Head of caudate nucleus (tissue), 42 donors: ENCODE results near the gene RBKS.

Experiments
- DNase-seq, 42 donors: peaks; one replicate each; pipeline versions ENCODE4 v3.0.0 to v3.0.0-alpha.2; 2020 to 2021; ENCODE audit warnings: mixed read lengths in 7 of 42
- intact Hi-C: fragments of 100-400 bp; cut with DNase I; formaldehyde crosslinking; loops from one replicate; pipeline ENCODE4 v1.15.0; 2022

The RBKS gene

DNA sequence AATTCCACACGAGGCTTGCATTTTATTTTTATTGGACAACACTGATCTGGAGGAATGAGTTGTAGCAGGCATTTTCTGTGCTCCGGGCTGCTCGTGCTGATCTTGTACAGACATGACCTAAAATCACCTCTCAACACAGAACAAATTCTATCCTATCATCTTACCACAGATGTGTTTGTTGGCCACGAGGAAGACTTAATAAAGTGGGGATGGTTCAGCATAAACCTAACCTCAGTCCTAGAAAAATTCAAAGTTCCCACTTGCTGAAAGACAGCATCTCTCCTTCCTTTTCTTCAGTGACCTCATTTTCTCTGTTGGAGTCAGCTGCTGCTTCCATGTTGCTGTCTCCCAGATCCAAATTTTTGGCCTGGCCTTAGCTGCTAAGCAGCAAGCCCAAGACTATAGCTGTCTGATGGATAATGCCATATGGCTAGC lies 45.3 kb downstream of the RBKS start:
- DNase-seq: no peak
- intact Hi-C loops: no loop called here

DNA sequence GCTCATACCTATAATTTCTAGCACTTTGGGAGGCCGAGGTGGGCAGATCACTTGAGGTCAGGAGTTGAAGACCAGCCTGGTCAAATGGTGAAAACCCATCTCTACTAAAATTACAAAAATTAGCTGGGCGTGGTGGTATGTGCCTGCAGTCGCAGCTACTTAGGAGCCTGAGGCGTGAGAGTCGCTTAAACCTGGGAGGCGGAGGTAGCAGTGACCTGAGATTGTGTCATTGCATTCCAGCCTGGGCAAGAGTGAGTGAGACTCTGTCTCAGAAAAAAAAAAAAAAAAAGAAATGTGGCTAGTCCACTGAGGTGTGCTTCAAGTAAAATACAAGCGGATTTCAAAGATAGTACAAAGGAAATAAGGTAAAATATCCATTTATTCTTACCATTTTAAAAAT lies 46.2 kb downstream of the RBKS start:
- DNase-seq: no peak
- intact Hi-C loops: no loop called here

GRCh38 chr2:27842894-27843293 lies 47.3 kb downstream of the RBKS start:
- intact Hi-C loops: no loop called here
- DNase-seq: no peak

GRCh38 chr2:27839022-27839618 lies 51.1 kb downstream of the RBKS start:
- no peak for DNase-seq
- intact Hi-C loops: no loop called here

DNA sequence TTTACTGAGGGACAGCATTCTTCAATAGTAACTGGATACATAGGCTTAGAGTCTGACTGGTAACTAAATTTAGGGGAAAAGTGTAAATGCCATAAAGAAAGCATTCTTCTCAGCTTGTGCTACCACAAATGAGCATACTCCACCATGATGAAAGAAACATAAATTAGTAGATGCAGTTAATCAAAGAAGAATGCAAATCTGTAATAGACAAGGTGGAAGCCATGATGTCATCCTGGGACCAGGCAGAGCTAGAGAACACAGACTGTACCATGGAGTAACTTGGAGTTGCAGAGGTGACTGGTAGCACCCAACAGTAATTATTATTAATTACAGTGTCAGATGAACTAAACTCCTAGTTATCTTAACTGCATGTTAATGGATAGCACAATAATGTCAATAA lies 51.7 kb downstream of the RBKS start:
- DNase-seq: no peak
- intact Hi-C loops: no loop called here

DNA sequence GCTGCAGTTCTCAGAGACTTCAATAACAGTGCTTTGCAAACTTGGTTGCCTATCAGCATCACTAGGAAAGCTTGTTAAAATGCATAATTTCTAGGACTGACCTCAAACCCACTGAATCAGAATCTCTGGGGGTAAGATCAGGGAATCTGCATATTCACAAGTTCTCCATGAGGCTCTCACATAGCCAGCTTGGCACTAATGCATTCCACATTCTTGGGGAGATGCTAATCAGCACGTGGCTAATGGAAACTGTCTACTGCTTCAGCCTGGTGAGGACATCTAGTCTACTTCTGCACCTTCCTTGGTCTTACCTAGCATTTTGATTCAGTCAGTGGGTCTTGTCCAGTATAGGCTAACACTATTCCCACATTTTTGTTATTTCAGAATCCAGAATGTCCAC lies 56.3 kb downstream of the RBKS start:
- intact Hi-C loops: no loop called here
- no peak for DNase-seq

DNA sequence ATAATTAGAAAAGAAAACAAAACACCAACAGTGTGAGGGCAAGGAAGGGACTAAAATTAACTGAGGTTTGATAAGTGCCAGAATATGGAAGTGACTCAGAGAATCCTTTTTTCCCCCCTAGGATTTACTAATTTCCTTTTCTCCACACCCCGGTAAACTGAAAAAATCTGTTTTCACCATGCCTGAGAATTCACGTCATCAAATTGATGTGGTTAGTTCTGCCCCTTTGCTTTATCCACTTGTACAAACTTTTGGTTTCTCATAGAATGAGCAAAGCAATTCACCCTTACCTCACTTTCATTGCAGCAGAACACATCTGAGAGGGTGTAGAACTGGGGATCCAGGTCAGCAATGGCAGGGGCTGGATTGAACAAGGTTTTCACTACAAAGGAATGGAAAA lies 57.8 kb downstream of the RBKS start:
- DNase-seq: no peak
- intact Hi-C loops: no loop called here

GRCh38 chr2:27831279-27832050 lies 58.7 kb downstream of the RBKS start:
- intact Hi-C loops: no loop called here
- no peak for DNase-seq

DNA sequence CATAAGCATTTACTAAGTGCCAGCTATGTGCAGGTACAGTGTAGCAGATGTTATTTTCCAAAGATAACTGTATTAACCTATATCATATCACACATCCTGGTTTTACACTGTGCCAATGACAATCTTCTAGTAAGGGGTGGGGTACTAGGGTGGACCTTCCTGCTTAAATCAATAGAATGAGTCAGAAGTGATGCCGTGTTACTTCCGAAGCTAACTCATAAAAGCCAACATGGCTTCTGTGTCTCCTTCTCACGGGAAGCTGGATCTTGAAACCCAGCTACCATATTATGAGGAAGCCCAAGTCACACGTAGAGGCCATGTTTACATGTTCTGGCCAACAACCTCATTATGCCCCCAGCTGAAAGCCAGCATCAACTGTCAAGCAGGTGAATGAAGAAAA lies 59.5 kb downstream of the RBKS start:
- intact Hi-C loops: no loop called here

GRCh38 chr2:27829791-27830190 lies 60.4 kb downstream of the RBKS start:
- intact Hi-C loops: no loop called here
- DNase-seq: no peak

More for the DNA sequence above, 59.5 kb downstream of the RBKS start:
- no peak for DNase-seq

DNA sequence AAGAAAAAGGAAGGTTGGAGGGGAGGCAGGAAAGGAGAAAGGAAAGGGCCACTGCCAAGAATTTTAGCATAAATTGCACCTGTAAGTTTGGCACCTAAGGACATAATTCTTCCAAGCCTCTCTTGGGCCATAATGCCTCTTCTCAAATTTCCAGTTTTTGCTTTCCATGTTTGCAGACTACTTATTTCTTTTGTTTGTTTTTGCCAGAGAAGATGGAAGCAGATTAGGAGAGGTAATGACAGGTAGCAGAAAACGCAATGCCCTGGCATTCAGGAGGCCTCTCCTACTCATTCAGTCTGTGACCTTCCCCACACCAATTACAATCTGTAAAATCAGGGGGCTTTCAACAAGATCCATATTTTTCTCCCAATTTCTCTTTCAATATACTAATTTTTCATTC lies 61.9 kb downstream of the RBKS start:
- intact Hi-C loops: no loop called here
- DNase-seq: no peak

GRCh38 chr2:27824401-27824800 lies 65.8 kb downstream of the RBKS start:
- DNase-seq: no peak
- intact Hi-C loops: no loop called here

DNA sequence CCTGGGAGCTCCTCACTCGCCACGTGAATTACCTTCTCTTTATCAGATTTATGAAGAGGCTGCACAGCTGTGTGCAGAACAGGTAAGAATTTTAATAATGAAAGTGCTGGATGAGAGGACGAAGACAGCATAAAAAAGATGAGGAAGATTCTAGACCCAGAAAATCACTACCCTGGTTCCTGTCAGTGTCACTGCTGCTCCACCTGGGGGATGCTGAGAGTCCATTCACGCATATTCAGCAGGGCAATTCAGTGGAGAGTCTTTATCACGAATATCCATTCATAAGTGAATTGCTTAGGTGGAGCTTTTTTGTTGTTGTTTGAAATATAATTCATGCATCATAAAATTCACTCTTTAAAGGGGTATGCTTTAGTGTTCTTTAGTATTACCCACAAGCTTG lies 66.6 kb downstream of the RBKS start:
- intact Hi-C loops: no loop called here

GRCh38 chr2:27823135-27823534 lies 67.1 kb downstream of the RBKS start:
- intact Hi-C loops: no loop called here
- peak in 4 of 42 donors; percentile 6 to 29 (median 18) for DNase-seq

More for the DNA sequence above, 66.6 kb downstream of the RBKS start:
- peak in 6 of 42 donors; percentile 12 to 41 (median 24) for DNase-seq

DNA sequence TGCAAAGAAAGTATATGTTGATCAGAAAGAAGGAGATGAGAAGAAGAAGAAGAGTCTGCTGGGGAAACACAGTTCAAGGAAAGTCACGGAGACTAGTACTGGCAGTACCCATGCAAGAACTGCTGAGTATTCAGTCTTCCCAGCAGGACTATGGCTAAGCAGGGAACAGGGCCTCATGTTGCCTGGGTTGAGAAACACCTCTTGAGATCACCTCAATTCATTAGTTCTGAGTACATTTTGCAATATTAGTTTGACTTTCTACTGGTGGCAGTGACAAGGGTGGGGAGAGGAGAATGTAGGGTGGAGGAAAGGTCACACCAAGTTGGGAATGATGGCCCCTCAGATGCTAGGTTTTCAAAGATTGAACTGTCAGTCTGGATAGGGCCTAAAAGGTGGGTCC lies 68.1 kb downstream of the RBKS start:
- intact Hi-C loops: no loop called here

DNA sequence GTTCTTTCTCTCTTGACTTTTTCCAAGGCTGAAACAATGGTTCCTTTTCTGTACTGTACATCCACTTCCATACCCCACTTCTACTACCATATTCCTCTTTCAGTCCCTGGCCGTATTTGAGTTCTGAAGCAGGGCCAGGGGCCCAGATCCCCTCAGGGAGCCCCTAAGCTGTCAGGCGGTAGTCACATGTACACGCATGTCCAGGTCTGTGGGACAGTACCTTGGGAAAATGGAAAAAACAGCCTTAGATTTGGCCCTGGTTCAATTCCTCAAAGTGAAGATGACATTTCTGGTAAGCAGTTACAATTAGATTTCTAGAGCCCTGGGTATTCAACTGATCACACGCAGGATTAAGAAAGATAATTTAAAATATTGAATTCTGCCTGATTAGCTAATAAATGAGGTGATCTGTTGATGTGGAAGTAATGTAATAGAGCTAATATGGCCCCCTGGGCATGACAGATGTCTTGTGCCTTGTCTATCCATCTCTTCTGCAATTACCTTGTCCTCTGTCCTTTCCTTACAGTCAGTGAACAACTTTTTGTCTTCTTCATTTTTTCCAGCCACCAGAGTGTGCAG lies 74.2 kb downstream of the RBKS start:
- no peak for DNase-seq
- intact Hi-C loops: no loop called here

More for the DNA sequence above, 68.1 kb downstream of the RBKS start:
- DNase-seq: no peak

DNA sequence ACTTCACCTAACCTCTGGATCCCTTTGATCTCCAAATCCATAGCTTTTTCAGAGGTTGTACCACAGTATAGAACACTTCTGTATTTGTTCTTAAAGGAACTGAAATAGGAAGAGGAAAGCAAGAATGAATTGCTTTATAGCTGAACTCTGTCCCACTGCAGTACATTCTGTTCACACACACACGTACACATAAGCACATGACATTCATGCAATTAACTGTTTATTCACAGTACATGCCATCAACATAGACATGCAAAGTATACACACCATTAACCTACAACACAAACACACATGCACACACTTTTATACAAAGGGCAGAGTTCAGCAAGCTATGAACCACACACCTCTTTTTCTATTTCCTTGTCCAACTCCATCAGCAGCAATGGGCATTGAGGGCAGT lies 75.4 kb downstream of the RBKS start:
- DNase-seq: no peak
- intact Hi-C loops: no loop called here

DNA sequence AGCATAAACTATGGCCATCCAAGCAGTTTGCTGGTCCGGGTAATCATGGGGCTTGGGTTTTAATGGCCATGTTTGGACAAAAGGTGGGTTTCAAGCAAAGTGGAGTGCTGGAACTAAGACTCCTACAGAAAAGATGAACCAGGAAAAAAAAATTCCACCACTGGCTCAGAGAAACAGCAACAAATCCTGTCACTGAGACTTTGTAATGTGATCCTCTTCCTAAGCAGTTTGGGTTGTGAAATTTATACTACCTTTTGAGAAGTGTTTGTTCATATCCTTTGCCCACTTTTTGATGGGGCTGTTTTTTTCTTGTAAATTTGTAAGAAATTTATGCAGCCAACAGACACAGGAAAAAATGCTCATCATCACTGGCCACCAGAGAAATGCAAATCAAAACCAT lies 78.4 kb downstream of the RBKS start:
- intact Hi-C loops: no loop called here
- DNase-seq: no peak

- intact Hi-C loops: no loop called here
- no peak for DNase-seq
Observed at GRCh38 chr2:27810455-27810854, 79.7 kb downstream of the RBKS start.

DNA sequence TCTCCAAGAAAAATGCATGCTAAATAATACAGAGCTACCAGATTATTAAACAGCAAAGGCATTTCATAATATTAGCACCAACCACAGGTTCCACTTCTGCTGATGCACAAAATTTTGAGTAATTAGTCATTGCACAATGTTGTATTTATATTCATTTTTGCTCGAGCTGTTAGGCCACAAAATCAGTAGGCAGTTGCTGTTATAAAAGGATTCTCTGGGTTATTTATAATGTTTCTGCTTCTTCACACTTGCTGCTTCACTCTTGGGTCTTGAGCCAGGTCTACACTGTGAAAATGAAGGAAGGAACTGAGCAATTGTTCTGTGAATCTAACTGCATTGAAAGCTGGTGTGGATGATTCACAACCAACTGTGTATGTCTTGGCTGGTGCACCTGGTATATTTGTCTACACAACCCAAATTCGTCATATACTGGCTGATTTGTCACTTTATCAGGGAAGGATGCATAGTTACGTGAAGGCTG lies 80.4 kb downstream of the RBKS start:
- intact Hi-C loops: no loop called here
- no peak for DNase-seq

GRCh38 chr2:27808984-27809383 lies 81.2 kb downstream of the RBKS start:
- intact Hi-C loops: no loop called here
- no peak for DNase-seq
